OCI-LY7 (cell line): ENCODE results near the gene RAB20.

Source experiments
- CTCF ChIP-seq: fragments of 200-600 bp; sonication (generic); conservative IDR thresholded peaks from 2 replicates; pipeline ENCODE4 v1.5.1; 2014; ENCODE audit warnings: mild to moderate bottlenecking, antibody characterized with exemption, low read length, moderate library complexity, mixed read lengths
- EZH2phosphoT487 ChIP-seq: fragments of 200-600 bp; sonication (generic); IDR thresholded peaks from 2 replicates; pipeline ENCODE4 v1.6.1; 2018; ENCODE audit warnings: low read depth, borderline replicate concordance, mild to moderate bottlenecking, mixed run types, antibody characterized with exemption, low read length, moderate library complexity, mixed read lengths

GRCh38 chr13:110528371-110528770 is 33.2 kb downstream of the RAB20 start:
- TF ChIP-seq CTCF, result no peak
- no peak for TF ChIP-seq EZH2phosphoT487
